Stimulated activated CD8-positive, alpha-beta memory T cell treated with anti-CD3 and anti-CD28 coated beads, Interleukin-12 subunit alpha, Interleukin-12 subunit beta, amount 100 ng/mL, for 1 hour (primary cell): Measurements from ENCODE around the gene LIM2.

Source experiments
- DNase-seq: peaks from one replicate; pipeline ENCODE4 v3.0.0-alpha.2; 2020; ENCODE audit warnings: low read depth

The LIM2 gene

DNA sequence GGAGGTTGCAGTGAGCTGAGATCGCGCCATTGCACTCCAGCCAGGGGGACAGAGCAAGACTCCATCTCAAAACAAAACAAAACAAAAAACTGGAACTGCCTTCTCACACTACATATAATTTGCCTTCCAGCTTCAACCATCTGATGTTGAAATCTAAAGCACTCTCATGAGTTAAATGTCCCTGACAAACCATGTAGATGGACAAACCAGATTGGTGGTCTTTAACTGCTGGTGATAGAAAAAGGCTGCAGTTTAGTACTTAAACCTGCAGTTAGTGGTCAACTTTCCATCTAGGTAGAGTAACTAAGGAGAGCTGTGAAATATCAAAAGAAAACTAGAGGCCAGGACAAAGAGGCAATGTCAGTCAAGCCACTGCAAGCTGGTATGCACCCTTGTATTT is 8.4 kb upstream of the LIM2 start:
- DNase-seq: no peak

DNA sequence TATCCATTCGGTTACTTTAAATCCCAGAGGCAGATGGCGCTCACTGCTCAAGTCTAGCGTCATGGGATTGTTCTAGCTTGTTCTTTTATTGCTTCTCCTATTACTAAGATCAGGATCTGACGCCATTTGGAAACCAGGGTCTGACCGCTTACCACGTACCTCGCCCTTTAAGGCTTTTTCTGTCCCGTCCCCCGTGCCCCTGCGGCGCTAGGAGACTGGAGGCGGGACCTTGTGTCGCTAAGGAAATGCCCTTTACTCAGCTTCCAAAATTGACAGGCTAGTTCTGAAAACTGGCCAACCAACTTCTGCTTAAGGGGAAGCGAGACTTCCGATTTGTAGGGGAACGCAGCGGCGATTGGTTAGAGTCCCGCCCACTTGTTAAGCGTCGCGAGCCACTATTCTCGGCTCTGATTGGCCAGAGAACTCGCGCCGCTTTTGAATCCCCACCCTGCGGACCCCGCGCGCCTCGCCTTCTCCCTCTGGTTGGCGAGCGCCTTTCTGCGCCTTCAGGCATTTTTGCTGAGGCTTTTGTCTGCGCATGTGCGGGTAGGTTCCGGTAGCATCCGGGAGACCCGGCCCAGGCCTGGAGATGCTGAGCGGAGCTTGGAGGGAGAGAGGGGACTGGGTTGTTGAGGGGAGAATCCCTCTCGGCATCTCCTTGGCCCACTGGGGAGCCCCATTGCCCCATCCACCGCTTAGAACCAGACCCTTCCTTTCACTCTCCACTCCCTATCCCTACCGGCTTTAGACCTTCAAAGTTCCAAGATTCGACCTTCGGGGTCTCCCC is 6.5 kb upstream of the LIM2 start:
- peak; percentile 81 for DNase-seq

DNA sequence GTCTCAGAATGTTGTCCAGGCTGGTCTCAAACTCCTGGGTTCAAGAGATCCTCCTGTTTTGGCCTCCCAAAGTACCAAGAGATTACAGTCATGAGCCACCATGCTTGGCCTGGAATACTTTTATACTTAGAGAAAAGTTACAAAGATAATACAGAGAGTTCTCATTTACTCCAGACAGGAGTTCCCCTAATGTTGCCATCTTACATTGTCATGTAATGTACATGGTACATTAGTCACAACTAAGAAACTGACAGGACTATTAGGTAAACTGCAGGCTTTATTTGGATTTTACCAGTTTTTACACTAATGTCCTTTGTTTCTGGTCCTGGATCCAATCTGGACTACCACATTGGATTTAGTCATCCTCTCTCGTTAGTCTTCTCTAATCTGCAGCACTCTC is 4.9 kb upstream of the LIM2 start:
- DNase-seq: no peak

DNA sequence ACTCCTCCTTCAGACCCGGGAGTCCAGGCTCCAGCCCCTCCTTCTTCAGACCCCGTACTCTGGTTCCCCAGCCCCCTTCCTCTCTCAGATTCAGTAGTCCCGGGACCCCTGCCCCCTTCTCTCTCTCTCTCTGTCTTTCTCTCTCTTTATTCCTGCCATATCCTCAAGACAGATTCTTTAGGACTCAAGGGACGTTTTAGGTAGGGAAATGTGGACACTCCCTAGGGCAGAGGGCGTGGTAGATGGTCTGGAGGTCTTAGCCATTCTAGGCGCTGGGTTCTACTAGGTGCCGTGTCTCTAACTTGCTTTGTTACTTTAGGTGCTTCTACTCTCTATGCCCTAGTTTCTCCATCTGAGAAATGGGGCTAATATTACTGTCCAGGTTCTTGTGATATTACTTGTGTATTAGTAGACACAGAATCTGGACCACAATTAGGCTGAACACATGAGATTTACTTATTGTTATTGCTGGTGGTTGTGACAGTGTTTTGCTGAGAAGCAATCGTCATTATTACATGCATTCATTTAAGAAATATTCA is 3.4 kb upstream of the LIM2 start:
- no peak for DNase-seq

DNA sequence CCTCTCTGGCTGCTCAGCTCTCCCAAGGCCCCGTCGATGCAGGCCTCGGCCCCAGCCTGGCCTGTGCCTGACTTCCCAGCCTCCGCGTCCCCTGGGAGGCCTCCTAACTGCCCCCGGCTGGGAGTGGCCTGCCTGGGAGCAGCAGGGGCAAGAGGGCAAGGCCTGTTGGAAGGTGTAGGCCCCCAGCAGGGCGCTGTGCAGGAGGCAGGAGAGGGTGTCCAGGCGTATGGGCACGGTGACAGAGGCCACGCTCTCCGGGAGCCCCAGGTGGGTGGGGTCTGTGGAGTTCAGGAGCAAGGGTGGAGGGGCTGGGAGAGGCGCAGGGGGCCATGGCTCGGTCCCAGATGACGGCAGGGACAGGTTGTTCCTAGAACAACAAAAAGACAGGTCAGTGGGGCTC is 1.4 kb upstream of the LIM2 start:
- DNase-seq: no peak

- DNase-seq: no peak
These were observed 773 bp downstream of the LIM2 start for GRCh38 chr19:51386882-51387520.

GRCh38 chr19:51382004-51382403 is 5.8 kb downstream of the LIM2 start:
- no peak for DNase-seq

GRCh38 chr19:51380379-51380778 is 7.4 kb downstream of the LIM2 start:
- no peak for DNase-seq

- DNase-seq: no peak
These were observed 10.4 kb downstream of the LIM2 start for GRCh38 chr19:51377422-51377821.

DNA sequence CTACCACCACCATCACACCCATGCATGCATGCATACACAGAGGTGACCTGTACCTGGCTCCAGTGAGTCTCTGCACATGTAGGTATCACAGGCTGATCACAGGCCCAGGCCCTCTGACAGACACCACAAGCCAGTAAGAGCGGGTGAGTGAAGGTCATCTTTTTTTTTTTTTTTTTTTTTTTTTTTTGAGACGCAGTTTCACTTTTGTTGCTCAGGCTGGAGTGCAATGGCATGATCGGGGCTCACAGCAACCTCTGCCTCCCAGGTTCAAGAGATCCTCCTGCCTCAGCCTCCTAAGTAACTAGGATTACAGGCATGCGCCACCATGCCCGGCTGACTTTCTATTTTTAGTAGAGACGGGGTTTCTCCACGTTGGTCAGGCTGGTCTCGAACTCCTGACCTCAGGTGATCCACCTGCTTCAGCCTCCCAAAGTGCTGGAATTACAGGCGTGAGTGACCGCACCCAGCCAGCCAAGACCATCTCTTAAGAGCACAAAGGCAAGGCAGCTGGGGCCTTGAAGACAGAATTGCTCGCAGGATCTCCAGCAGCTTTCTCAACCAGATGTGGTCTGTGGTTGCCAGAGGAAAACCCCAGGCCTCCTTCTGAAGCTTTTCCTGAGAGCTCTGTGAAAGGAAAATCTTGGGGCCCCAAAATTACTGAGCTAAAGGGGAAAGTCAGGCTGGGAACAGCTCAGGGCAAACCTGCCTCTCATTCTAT is 12.1 kb downstream of the LIM2 start:
- DNase-seq: no peak

- peak; percentile 73 for DNase-seq
These were observed 14.9 kb downstream of the LIM2 start, which contains the start of gene NKG7 for GRCh38 chr19:51372649-51373504. TSS of gene NKG7 (minus strand) at chr19:51372654. CDS start at chr19:51372535, 119 bp downstream.

DNA sequence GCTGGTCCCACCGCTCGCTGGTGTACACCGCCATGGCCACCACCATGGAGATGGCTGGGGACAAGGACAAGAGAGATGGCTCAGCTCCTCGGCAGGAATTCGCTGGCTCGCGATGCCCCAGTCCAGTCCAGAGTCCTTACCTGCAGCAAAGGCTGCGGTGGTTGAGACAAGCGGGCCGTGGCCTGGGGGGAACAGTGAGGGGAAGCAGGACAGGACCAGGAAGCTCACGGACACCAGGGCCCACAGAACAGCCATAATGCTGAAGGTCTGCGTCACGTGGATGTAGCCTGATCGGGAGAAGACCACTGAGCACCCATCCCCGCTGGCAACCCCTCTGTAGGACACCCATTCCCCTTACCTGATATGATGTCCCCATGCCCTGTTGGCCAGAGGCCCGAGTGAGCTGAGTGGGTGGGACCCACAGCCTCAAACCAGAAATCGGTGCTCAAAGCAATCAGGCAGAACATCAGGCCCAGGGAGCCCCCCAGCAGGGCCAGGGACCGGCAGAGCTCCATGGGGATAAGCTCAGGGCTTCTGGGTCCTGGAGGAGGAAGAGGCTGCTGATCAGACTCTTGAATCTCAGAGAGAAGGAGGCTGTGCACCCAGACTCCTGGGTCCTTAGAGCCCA is 15.6 kb downstream of the LIM2 start:
- DNase-seq: no peak

- no peak for DNase-seq
These were observed 16.5 kb downstream of the LIM2 start for GRCh38 chr19:51371186-51371690.

- DNase-seq: no peak
These were observed 17.5 kb downstream of the LIM2 start for GRCh38 chr19:51370230-51370629.

GRCh38 chr19:51368366-51369282 is 19.1 kb downstream of the LIM2 start, which contains the start of gene CLDND2:
TSS of gene CLDND2 (minus strand) at chr19:51369003. CDS start at chr19:51368577, 426 bp downstream.
- no peak for DNase-seq

DNA sequence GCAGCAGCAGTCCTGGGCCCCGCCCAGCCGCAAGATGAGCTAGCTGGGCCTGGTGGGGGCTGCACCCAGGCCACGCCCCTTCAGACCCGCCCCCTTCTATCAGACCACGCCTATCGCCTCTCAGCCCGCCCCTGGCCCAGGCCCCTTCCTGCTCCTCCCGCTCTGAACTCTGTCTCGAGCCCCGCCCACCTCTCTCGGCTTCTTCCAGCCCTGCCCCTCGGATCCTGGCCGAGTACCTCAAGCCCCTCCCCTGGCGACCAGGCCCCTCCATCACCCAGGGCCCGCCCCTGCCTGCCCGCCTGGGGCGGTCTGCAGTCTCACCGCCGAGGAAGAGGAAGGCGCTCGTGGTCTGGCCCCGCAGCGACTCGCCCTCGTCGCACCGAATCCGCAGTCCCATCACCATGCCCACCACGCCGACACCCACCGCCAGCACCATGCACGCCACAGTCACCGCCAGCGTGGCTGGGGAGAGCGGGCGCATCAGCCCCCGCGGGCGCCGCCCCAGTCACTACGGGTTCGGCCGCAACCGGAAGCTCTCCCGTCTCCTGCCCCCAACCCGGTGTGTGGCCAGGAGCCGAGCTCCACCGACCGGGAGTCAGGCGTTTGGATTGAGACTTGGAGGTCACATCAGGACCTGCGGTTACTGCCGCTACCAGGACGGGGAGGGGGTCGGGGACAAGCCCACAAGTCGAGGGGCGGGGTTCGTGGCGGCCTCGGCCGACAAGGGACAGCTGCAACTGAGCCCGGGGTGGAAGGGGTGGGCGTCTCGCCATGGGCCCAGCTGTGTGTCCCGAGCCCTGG is 20.0 kb downstream of the LIM2 start:
- DNase-seq: peak; percentile 95

GRCh38 chr19:51367255-51367564 is 20.6 kb downstream of the LIM2 start:
- no peak for DNase-seq

DNA sequence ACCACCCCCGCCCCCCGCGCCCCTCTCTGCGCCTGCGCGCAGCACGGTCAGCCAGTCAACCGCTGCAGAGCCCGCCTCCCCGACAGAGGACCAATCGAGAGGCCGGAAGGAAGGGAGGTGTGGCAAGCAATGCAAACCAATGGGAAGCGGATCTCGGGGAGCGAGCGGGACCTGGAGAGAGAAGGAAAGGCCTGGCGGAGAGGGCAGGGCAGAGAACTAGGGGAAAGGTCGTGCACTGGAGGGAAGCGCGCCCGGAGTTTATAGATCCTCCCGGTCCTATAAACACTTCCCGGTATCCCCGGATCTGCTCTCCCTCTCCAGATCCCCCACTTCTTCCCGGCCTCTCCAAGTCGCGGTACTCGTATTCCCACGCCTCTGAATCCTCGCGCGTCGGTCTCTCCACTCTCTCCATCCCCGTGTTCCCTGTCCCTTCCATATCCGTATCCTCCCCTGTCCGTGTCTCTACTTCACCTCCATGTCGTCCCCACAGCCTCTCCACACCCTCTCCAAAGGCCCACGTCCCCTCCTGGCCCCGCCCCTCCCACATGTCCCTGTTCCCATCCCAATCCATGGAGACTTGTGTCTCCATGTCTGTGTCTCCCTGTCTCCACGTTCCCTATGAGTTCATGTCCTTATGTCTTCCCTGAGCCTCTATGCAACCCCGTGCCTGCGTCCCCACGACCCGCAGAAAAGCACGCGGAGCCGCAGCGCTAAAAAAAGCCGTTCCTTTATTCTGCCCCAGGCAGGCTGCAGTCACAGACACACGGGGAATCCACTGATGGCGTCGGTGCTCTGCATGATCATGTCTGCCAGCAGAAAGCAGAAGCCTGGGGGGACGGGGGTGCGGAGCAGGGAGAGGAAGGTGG is 21.2 kb downstream of the LIM2 start:
- DNase-seq: peak; percentile 86
